Endothelial cell of hepatic sinusoid (primary cell): ENCODE data around the gene ZNF174.

Experiments
- in situ Hi-C: cut with HindIII; loops from 2 replicates; pipeline ENCODE4 v1.10.0; 2017; ENCODE audit warnings: low sequenced_read_pairs

ZNF174 gene

DNA sequence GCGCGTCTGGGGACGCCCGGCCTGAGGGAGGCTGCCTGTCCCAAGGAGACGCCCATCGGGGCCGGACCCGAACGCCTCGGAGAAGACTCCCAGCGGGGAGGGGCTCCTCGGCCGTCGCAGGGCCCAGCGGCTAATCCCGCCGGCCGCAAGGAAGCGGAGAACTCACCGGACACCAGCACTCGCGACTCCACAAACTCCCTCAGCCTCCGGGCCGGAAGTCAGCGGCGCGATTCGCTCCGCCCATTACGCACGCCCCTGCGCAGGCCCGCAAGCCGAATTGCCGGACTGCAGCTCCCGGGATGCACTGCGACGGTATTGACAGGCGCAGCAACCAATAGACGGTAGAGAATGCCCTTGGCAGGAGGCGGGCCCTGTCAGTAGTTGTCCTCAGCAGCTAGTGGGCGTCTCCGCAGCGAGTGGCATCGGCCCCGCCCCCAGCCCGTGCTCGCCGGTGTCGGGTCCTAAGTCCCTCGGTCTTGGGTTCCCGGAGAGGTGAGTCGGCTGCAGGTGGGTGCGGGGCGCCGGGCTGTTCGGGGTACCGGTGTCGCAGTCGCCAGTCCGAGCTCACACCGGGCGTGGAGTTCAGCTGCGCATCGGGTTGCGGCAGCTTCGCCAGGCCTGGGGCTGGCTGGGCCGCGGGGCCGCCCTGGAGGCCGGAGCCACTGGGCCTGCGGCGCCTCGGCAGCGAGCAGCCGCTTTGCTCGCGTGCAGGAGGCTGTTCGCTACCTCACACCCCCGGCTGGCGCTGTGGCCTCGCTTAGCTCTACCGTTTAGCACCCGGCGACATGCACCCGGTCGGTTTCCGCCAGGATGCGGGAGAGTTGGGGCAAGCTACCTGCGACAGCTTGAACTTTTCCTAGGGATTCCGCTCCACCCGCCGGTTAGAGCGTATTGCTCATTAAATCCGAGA is at the start of gene ZNF174, which contains the start of gene ZSCAN32:
TSS of gene ZNF174 (plus strand) at position 437 of the 910 bp plus-strand sequence. CDS start 790 bp downstream, outside the sequence.
TSS of gene ZSCAN32 (minus strand) at position 226 of the 910 bp plus-strand sequence. CDS start 3,447 bp downstream, outside the sequence.
- in situ Hi-C loops, result loop anchor here (5.0 to 10.0 kb wide), 2 partner anchors 84 to 104 kb away; partner anchors contain the start of gene CLUAP1

DNA sequence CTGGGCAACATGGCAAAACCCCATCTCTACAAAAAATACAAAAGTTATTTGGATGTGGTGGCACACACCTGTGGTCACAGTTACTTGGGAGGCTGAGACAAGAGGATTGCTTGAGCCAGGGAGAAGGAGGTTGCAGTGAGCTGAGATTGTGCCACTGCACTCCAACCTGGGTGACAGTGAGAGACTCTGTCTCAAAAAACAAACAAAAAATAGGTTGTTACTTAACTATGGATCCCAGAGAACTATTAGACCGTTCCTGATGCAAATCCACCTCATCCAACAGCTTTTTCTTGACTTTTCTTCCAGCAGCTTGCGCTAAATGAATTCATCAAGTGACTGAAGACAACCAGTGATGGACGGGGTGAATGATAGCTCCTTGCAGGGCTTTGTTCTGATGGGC is 45.4 kb upstream of the ZNF174 start, which contains the start of gene OR2C1:
TSS of gene OR2C1 (plus strand) at position 301 of the 400 bp plus-strand sequence. CDS start at position 353, 52 bp downstream.
- in situ Hi-C loops, result loop anchor here (10.0 kb wide), 2 partner anchors 59 to 61 kb away; no protein-coding TSS in a partner anchor

DNA sequence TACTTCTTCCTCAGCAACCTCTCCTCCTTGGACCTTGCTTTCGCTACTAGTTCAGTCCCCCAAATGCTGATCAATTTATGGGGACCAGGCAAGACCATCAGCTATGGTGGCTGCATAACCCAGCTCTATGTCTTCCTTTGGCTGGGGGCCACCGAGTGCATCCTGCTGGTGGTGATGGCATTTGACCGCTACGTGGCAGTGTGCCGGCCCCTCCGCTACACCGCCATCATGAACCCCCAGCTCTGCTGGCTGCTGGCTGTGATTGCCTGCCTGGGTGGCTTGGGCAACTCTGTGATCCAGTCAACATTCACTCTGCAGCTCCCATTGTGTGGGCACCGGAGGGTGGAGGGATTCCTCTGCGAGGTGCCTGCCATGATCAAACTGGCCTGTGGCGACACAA is 44.9 kb upstream of the ZNF174 start:
- in situ Hi-C loops, result loop anchor here (10.0 kb wide), 2 partner anchors 59 to 61 kb away; no protein-coding TSS in a partner anchor

DNA sequence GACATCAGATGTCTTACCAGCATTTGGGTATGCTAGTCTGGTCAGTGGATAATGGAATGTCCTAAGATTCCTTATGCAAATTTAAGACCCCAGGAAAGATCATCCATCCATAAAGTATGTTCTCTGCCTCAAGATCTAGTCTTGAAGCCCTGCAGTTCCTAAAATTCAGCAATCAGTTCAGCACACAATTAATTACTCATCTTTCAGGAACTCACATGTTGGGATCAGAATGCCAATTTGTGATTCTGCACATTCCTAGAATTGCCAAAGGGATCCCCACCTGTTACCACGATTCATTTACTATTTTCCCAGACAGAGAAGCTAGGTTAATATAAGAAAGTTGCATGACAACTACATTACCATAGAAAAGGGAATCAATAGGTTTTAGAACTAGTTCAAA is 42.1 kb upstream of the ZNF174 start:
- in situ Hi-C loops, result loop anchor here (10.0 kb wide), 2 partner anchors 56 to 64 kb away; no protein-coding TSS in a partner anchor

DNA sequence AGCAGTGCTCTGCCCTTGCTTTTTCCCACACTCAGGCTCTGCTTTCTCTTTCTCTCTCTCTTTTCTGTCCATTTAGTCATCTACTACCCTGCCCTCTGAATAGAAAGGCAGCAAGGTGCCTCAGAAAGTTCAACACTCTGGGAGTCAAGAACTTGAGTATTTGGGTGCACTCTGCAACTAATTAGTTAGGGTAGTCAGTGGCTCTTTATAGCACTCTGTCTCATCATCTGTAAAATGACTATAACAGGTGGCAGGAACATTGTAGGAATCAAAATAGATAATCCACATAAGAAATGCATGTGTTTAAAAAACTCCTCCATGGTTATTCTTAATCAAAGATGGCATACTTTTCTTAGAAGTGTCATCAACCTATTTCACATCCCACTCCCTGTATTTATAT is 38.1 kb upstream of the ZNF174 start:
- in situ Hi-C loops, result no loop called here

DNA sequence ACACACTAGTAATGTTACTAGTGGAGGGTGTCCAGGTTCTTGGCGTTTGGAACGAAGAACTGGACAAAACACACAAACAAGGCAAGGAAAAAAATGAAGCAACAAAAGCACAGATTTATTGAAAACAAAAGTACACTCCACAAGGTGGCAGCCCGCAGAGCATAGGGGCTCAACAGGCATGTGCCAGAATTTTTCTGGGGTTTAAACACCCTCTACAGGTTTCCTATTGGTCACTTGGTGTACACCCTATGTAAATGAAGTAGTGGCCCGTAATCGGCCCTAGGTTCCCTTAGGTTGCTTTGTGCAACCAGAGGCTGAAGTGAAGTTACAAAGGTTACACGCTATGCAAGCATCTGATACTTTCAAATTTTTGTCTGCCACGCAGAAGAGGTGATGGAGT is 37.2 kb upstream of the ZNF174 start:
- in situ Hi-C loops, result no loop called here

DNA sequence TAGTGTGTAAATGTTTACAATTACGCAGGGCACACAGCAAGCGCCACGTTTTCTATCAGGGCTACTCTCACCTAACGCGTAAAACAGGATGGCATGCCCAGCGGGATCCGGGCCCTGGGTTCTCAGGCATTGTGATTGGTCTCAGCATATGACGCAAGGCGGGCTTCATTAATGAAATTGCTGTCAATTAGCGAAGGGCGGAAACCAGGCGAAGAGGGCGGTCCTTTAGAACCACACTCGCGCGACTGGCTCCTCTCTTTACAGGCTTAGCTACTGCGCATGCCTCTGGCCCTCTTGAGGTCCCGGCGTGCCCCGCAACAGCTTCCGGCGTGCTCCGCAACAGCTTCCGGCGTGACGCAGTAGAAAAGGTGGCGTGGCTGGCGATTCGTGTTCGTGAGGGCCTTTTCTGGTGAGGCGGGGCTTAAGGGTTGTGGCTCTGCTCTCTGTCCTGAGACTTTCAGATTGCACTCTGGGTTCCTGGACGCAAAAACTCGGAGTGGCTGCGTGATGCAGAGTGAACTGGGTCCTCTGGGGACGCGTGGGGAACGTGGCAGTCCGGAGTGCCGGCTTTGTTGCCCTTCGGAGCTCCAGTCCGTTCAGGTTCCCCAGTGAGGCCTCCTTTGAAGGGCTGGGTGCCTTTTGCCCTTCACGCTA is 36.1 kb upstream of the ZNF174 start:
- in situ Hi-C loops, result no loop called here

DNA sequence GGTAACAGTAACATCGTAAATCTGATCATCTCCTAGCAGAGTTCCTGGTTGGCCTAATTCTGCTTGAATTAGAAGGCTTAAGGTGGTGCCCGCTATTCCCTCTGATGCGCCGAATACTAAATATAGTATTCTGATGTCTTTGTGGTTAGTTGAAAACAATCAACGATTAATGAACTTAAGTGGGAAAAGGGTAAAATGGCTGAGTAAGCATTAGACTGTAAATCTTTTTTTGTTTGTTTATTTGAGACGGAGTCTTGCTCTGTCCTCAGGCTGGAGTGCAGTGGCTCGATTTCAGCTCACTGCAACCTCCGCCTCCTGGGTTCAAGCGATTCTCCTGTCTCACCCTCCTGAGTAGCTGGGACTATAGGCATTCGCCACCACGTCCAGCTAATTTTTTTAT is 31.9 kb upstream of the ZNF174 start:
- in situ Hi-C loops, result no loop called here

DNA sequence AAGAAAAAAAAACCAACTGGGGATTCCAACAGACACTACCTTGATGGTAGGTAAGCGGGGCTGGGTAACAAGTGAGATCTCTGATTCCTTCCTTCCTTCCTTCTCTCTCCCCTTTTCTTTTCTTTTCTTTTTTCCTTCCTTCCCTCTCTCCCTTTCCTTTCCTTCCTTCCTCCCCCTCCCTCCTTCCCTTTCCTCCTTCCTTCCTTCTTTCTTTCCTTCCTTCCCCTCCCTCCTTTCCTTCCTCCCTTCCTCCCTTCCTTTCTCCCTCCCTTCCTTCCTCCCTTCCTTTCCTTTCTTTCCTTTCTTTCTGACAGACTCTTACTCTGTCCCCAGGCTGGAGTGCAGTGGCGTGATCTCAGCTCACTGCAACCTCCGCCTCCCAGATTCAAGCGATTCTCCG is 25.3 kb upstream of the ZNF174 start:
- in situ Hi-C loops, result no loop called here

DNA sequence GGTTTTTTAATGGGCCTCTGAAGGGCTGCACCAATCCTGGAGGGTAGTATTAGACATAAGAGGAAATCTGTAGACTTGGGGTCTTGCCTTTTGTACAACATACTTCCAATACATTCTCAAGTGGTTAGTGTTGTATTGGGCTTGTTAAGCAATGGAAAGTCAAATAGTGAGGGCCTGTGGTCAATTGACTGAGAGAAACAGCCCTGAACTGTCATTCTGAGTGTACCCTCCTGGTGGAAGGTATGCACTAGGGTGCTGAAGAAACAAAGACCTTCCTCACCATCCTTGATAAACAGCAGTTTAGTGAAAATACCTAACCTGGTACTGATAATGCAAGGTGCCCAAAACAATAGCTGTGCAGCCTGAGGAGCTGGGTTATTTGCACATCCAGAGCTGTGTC is 23.1 kb upstream of the ZNF174 start:
- in situ Hi-C loops, result no loop called here

DNA sequence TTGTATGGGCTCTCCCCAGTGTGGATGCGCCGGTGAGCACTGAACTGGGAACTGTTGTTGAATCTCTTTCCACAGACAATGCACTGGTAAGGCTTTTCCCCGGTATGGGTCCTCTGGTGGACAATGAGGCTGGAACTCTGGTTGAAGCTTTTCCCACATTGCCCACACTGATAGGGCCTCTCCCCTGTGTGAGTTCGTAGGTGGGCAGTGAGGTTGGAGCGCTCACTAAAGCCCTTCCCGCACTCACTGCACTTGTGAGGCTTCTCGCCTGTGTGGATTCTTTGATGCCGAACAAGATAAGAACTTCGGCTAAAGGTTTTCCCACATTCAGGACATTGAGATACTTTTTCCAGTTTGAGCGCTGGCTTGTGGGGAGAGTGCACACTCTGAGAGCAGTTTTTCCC is 18.0 kb upstream of the ZNF174 start:
- in situ Hi-C loops, result no loop called here

DNA sequence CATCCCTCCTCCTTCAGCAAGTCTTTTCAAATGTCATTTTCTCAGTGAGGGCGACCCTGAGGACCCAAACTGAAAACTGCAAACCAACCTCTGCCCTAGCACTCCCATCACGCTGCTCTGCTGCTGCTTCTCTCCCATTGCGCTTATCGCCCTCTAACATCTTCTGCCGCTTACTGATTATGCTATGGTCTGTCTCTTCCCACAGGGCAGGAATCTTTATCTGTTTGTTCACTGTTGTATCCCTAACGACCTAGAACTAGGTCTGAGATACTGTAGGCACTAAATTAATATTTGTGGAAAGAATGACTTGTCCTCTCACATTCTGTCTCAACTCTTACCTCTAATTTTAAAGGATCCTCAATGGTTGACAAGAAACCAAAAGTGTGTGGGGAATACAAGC is 12.7 kb upstream of the ZNF174 start:
- in situ Hi-C loops, result no loop called here

DNA sequence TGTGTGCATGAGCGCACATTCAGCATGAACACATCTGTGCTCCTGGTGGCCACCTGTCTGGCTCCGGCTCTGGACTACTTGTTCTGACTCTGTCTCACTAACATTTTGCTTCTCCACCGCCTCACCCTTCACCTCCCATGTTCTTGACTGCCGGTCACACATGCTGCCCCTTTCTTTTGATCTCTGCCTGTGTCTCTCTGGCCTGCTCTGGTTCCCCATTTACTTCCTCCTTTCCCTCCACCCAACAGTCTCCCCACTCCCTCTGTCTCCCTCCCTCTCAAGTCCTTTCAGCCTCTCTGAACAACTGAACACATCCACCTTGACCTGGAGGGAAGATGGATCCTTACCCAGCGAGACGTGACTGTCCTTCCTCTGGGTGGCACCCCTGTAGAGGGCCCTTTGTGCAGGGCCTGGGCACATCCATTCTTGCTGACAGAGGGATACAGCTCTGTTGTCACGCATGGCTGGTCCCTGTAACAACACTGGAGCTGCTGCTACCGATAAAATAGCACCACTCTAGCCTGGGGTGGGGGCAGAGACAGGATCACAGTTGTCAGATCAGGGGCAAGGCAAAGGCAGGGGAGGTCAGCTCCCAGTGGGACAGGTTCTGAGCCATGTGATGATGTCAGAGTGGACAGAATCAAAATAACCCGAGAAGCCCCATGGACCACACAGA is 11.2 kb upstream of the ZNF174 start:
- in situ Hi-C loops, result no loop called here

DNA sequence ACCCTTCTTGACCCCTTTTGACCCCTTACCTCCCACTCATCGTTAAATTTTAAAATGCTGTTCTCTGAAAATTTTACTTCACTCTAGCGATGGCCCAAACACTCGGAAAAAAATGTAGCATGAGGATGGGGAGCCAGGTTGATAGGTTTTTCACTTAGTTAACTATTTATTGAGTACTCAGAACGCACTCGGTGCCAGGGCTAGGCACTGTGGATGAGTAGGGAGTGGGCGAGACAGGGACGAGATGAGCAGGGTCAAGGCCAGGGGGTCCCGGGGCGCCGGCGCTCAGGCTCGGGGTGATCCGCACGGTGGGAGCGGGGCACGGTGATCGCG is 603 bp upstream of the ZNF174 start:
- in situ Hi-C loops, result loop anchor here (5.0 to 10.0 kb wide), 2 partner anchors 83 to 104 kb away; partner anchors contain the start of gene CLUAP1

DNA sequence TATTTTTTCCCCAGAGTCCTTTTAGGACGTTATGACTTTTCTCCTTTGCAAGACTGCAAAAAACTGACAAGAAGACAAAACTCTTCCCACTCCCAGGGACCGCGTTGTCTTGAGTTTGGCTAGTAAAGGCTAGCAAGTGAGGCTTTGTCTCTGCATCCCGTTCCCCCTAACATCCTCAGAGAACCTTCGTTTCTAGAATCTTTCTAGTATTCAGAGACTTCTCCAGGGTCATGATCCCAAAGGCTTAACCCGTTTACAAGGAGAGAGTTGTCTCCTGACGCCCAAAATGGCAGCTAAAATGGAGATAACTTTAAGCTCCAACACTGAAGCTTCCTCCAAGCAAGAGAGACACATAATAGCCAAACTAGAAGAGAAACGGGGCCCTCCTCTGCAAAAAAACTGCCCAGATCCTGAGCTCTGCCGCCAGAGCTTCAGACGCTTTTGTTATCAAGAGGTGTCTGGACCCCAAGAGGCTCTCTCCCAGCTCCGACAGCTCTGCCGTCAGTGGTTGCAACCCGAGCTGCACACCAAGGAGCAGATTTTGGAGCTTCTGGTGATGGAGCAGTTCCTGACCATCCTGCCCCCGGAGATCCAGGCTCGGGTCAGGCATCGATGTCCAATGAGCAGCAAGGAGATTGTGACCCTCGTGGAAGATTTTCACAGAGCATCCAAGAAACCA is 843 bp downstream of the ZNF174 start:
- in situ Hi-C loops, result loop anchor here (5.0 to 10.0 kb wide), 2 partner anchors 85 to 103 kb away; partner anchors contain the start of gene CLUAP1

DNA sequence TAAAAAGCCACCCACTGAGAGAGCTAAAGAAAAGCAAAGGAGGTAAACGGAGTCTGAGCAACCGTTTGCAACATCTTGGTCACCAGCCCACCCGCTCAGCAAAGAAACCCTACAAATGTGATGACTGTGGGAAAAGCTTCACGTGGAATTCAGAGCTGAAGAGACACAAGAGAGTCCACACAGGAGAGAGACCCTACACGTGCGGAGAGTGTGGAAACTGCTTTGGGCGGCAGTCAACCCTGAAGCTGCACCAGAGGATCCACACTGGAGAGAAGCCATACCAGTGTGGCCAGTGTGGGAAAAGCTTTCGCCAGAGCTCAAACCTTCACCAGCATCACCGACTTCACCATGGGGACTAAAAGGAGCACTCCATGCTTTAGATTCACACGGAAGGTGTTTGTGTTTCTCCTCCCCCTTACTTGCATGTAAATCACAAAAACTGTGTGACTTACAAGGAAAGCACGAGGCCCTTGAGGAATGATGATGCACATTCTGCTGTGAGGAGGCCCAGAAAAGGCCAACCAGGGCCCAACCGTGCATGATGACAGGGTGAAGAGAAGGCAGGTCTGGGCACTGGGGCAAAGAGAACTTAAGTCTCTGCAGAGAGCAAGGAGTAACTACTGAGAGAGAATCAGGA is 7.7 kb downstream of the ZNF174 start:
- in situ Hi-C loops, result loop anchor here (10.0 kb wide), 1 partner anchor 96 kb away; the partner anchor contains the start of gene CLUAP1

DNA sequence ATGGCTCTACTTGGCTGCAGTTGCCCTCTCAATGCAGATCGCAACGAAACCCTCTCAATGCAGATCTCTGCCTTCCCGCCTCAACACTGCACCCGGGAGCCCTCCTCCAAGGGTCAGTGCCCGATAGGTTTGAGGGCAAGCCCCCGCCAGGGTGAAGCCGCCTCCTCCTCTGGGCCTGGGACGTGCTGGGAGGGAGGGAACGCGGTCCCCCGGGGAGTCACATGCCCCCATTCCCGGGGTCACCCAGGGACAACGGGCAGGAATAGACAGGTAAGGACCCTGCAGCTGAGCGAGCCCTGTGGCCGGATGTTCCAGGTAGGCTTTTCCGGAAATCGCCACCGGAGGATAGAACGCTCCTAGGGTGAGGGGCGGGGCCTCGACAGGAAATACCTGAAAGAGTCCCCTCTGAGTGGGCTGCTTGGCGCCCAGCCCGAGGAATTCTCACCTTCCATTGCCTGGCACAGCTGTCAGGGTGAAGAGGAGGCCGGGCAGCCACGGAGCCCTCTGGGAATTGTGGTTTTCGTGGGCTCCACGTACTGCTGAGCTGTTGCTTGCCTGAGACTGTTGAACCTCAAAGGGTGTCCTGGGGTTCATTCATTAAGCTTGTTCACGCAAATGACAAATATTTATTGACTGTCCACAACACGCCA is 12.8 kb downstream of the ZNF174 start:
- in situ Hi-C loops, result loop anchor here (10.0 kb wide), 1 partner anchor 59 kb away; the partner anchor contains the start of gene OR2C1

DNA sequence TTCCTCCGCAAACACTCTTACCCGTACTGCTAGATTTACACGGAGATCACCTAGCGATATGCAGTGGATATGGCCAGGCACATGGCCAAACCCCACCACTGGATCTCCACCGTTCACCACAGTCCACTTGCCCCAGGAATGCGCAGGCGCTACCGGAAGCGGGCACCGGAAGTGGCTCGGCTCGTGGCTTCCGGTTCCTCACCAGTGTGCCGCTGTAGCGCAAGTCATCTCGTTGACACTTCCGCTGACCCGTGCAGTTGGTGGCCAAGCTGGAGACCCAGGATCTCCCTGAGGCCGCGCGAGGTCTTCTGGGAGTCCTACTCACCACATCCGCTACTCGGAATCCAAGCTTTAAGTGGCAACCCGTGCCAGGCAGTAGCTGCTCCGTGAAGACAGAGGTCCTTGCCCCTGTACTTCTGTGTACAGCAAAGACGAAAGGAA is 30.8 kb downstream of the ZNF174 start:
- in situ Hi-C loops, result no loop called here

DNA sequence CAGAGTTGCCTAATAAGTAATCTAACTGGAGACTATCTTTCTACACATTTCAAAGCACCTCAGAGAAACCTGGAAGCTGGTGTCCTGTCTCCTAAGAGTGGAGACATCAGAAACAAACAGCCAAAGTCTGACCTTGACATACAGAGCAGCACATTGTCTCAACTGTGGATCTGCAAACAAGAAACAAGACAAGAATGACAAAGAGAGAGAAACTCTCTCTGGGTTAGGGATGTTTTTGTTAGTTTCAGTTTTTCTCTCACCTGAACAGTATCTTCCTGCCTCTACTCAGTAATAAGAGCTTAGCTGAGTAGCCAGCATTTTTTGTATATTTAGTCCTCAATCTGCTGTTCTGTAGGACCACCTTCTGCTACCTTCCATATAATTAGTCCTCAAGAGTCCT is 33.4 kb downstream of the ZNF174 start:
- in situ Hi-C loops, result no loop called here
